Psoas muscle (tissue), 8 donors: ENCODE data around the gene PAF1. TPM values are rescaled to one million over a fixed set of nuclear protein-coding genes. Genes with fewer than 3 reads are reported as not detected.

Experiments
- ATAC-seq, 4 donors: fragments of 200-7000 bp; cut with Tn5 transposase; one replicate each; pipeline ENCODE4 v1.9.1; 2020; ENCODE audit warnings: moderate library complexity in 3 of 4, mild to moderate bottlenecking in 2 of 4
- DNase-seq, 2 donors: peaks; one replicate each; pipeline ENCODE4 v3.0.0-alpha.2; 2020
- H3K27ac ChIP-seq: fragments of 200-600 bp; one replicate; pipeline ENCODE4 v1.8.0; 2022
- H3K27me3 ChIP-seq, 3 donors: fragments of 200-600 bp in 1 of 3; one replicate each; pipeline versions ENCODE4 v1.6.1 to v1.8.0; 2013 to 2022; ENCODE audit warnings: low read length in 2 of 3, mild to moderate bottlenecking in 2 of 3, moderate library complexity in 1 of 3; ENCODE audit not compliant: insufficient read depth in 3 of 3
- H3K36me3 ChIP-seq, 2 donors: fragments of 200-600 bp in 1 of 2; one replicate each; pipeline versions ENCODE4 v1.6.1 to v1.8.0; 2013 to 2022; ENCODE audit warnings: low read depth in 1 of 2, mild to moderate bottlenecking in 1 of 2, moderate library complexity in 1 of 2; ENCODE audit not compliant: insufficient read depth in 1 of 2
- H3K4me1 ChIP-seq: fragments of 200-600 bp; one replicate; pipeline ENCODE4 v1.8.0; 2022
- H3K4me3 ChIP-seq: fragments of 200-600 bp; one replicate; pipeline ENCODE4 v1.8.0; 2022; ENCODE audit warnings: mild to moderate bottlenecking
- H3K9me3 ChIP-seq: fragments of 200-600 bp; one replicate; pipeline ENCODE4 v1.8.0; 2022
- WGBS, 3 donors: extraction: QIAGEN DNeasy Blood & Tissue Kit; methylation state at CpG; one replicate each; pipeline versions ENCODE4 v1.1.6 to v1.1.7; 2013; 5-methylcytosine and 5-hydroxymethylcytosine counted together
- intact Hi-C, 2 donors: fragments of 100-400 bp; cut with DNase I; formaldehyde crosslinking; loops; one replicate each; pipeline versions ENCODE4 v1.11.0 to v1.14.2; 2022
- polyA plus RNA-seq, 3 donors: library from polyadenylated mRNA; stranded (reverse); fragments of 200-250 nt; gene quantifications; one replicate each; pipeline ENCODE4 v1.2.3, GENCODE V29; 2013
- total RNA-seq, 4 donors: library from RNA; stranded (reverse); fragmentation: NEBNext Ultra II Directional in 2 of 4; extraction: Animal tissue kit (Norgen Biotek cat#: 25700) in 2 of 4; gene quantifications; one replicate each; pipeline versions ENCODE4 v1.2.1 to v1.2.4, GENCODE V29; 2021 to 2023
- TF ChIP-seq, protein P1 (sequence below): fragments of 200-600 bp; IDR thresholded peaks from one replicate; pipeline ENCODE4 v1.8.0; 2022; ENCODE audit warnings: antibody characterized with exemption
- donor health status: healthy with polysubstance abuse.
- donor health status: DM: no; HTN: no; CAD: no; lungs with moderate emphysema.
- donor health status: Bipolar disorder and iron deficiency.
- donor health status: healthy.
- donor health status: DM: yes; HTN: yes; CAD: no.
- donor health status: DM: no; HTN: no; CAD: no.
- donor health status: DM: no; HTN: no; CAD: no.
- donor health status: DM: yes; HTN: yes; CAD: no.

The PAF1 gene
- total and polyA plus RNA-seq, 7 donors = 33.7 to 58.0 (median 35.1) TPM

DNA sequence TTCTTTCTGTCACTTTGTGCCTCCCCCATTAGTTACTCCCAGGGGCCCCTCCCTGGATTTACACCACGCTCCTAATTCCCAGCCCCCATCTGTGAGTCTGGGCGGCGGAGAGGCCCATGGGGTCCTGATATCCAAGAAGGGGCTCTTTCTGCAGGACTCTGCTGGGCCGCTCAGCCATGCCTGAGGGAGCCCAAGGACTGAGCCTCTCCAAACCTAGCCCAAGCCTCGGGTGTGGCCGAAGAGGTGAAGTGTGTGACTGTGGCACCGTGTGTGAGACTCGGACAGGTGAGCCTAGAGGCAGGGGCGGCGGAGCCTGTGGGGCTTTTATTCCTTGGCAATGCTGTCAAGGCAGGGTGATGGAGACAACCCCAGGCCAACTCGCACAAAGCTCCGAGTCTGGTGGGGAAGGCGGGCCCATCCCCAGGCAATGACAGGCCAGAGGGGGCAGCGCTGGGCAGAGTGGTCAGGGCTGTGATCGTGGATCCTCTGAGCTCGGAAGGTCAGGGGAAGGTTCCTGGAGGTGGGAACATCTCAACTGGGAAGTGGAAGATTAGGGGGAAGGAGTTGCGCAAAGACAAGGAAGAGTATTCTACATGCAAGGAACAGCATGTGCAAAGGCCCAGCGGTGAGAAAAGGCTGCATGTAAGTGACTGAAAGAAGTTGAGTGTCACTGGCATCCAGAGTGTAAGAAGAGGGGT lies 23.2 kb upstream of the PAF1 start:
- no peak for ATAC-seq
- intact Hi-C loops = loop anchor here (2.0 to 10.0 kb wide), 4 partner anchors 15 to 289 kb away; partner anchors contain the start of genes PAK4 (in 1 of the 2), RPS16 (in 1 of the 2) and SAMD4B (in 1 of the 2)
- TF ChIP-seq, protein P1, sequence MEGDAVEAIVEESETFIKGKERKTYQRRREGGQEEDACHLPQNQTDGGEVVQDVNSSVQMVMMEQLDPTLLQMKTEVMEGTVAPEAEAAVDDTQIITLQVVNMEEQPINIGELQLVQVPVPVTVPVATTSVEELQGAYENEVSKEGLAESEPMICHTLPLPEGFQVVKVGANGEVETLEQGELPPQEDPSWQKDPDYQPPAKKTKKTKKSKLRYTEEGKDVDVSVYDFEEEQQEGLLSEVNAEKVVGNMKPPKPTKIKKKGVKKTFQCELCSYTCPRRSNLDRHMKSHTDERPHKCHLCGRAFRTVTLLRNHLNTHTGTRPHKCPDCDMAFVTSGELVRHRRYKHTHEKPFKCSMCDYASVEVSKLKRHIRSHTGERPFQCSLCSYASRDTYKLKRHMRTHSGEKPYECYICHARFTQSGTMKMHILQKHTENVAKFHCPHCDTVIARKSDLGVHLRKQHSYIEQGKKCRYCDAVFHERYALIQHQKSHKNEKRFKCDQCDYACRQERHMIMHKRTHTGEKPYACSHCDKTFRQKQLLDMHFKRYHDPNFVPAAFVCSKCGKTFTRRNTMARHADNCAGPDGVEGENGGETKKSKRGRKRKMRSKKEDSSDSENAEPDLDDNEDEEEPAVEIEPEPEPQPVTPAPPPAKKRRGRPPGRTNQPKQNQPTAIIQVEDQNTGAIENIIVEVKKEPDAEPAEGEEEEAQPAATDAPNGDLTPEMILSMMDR = no peak
- Histone ChIP-seq H3K27ac (peak overlapping the region; percentile 96), H3K36me3 (peaks cover 0 to 8% of the 10 kb centered on the region in 2 donors), H3K27me3 (no peaks in the 10 kb centered on the region), H3K4me1 (peaks cover 14% of the 10 kb centered on the region), H3K4me3 (peak overlapping the region; percentile 97), H3K9me3 (no peaks in the 10 kb centered on the region)
- 43 to 52% (median 50%) methylated on average over 18 of the region's 18 CpGs for WGBS, 3 donors
- DNase-seq = peak in 1 of 2 donors; percentile 67

DNA sequence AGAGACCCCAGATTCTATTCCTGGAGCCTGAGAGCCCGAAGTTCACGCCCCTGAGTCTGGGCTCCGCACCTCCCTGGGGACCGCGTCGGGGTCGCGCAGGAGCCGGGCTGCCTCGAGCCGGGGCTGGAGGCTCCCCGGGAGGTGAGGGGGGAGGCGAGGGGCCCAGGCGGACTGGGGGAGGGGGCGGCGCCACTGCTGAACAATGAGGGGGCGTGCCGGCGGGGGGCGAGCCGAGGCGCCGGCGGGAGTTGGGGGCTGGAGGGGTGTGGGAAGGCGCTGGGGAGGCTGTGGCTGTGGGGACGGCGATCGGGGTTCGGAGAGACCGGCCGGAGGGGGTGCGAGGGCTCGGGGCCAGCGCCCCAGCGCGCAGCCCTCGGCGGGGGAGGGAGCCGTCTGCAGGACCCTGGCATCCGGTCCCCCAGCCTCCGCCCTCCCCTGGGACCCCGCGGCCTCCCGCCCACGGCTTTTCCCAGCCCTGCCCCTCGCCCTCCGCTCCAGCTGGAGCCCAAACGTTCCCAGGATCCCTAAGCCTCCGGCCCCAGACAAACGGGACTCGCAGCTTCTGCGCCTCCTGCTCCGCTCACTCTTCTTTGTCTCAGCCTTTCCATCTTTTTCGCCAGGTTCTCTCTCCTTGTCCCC lies 22.5 kb upstream of the PAF1 start:
- H3K4me3 ChIP-seq = peak overlapping the region; percentile 97
- H3K36me3 ChIP-seq = peaks cover 0 to 7% of the 10 kb centered on the region in 2 donors
- intact Hi-C loops = loop anchor here (2.0 to 10.0 kb wide), 4 partner anchors 15 to 289 kb away; partner anchors contain the start of genes PAK4 (in 1 of the 2), RPS16 (in 1 of the 2) and SAMD4B (in 1 of the 2)
- peak overlapping the region; percentile 96 for H3K27ac ChIP-seq
- 3 to 6% (median 4%) methylated on average over 28 to 53 of the region's 54 CpGs for WGBS, 3 donors
- peak; percentile 73 to 87 for DNase-seq
- TF ChIP-seq, protein P1 = no peak
- peaks cover 14% of the 10 kb centered on the region for H3K4me1 ChIP-seq
- no peaks in the 10 kb centered on the region for H3K27me3 ChIP-seq
- no peak for ATAC-seq
- H3K9me3 ChIP-seq = no peaks in the 10 kb centered on the region

DNA sequence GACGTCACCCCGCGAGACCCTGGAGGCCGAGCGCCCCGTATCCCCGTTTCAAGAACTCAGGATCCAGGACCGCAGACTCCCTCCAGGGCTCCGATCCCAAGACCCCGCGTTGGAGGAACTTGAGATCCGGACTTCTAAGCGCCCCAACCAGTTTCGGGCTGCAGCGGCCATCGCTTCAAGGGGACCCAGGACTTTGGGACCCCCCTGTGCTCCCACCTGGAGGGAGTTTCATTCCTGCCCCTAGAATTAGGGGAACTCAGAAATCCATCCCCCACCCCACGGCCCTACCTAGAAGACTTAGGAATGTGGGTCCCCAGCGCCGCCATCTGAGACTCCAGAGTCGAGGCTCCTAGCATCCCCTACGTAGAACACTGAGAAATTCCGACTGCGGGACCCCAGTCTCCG lies 22.0 kb upstream of the PAF1 start:
- TF ChIP-seq, protein P1 = peak; percentile 80
- H3K4me1 ChIP-seq = peaks cover 14% of the 10 kb centered on the region
- DNase-seq = no peak
- H3K4me3 ChIP-seq = peak overlapping the region; percentile 97
- peaks cover 0 to 11% of the 10 kb centered on the region in 2 donors for H3K36me3 ChIP-seq
- H3K27ac ChIP-seq = peak overlapping the region; percentile 96
- WGBS, 3 donors = 0% methylated on average over 17 to 24 of the region's 24 CpGs
- intact Hi-C loops = loop anchor here (2.0 to 10.0 kb wide), 4 partner anchors 14 to 288 kb away; partner anchors contain the start of genes PAK4 (in 1 of the 2), RPS16 (in 1 of the 2) and SAMD4B (in 1 of the 2)
- ATAC-seq = no peak
- no peaks in the 10 kb centered on the region for H3K9me3 ChIP-seq
- H3K27me3 ChIP-seq = no peaks in the 10 kb centered on the region

- DNase-seq (peak; percentile 94 to 97), ATAC-seq (peak; percentile 52 to 67 (median 53))
- 0 to 1% (median 0%) methylated on average over 47 to 60 of the region's 60 CpGs for WGBS, 3 donors
- H3K9me3 ChIP-seq = no peaks in the 10 kb centered on the region
- TF ChIP-seq, protein P1 = no peak
- peak within 1 kb of the TSS; percentile 96 for H3K27ac ChIP-seq
- peaks cover 14% of the 10 kb centered on the region for H3K4me1 ChIP-seq
- no peaks in the 10 kb centered on the region for H3K27me3 ChIP-seq
- intact Hi-C loops = loop anchor here (2.0 to 10.0 kb wide), 4 partner anchors 13 to 287 kb away; partner anchors contain the start of genes PAK4 (in 1 of the 2), RPS16 (in 1 of the 2) and SAMD4B (in 1 of the 2)
- H3K36me3 ChIP-seq = peaks cover 0 to 17% of the 10 kb centered on the region in 2 donors
- peak within 1 kb of the TSS; percentile 97 for H3K4me3 ChIP-seq
Observed at GRCh38 chr19:39412100-39412866, 21.4 kb upstream of the PAF1 start, which contains the start of gene PLEKHG2. Gene PLEKHG2, plus strand, starts transcription at chr19:39412669. Its CDS starts 1,418 bp downstream, at chr19:39414087.
